KOPT-K1 (cell line): Measurements from ENCODE around the gene MCRIP2.

Experiments used
- H3K27ac ChIP-seq: fragments of 200-600 bp; sonication (generic); 2 replicates; pipeline ENCODE4 v1.5.1; 2016; ENCODE audit warnings: antibody characterized with exemption, mild to moderate bottlenecking, low read depth, low read length; ENCODE audit not compliant: poor library complexity, severe bottlenecking
- H3K36me3 ChIP-seq: fragments of 200-600 bp; sonication (generic); 2 replicates; pipeline ENCODE4 v1.5.1; 2017; ENCODE audit warnings: antibody characterized with exemption, mild to moderate bottlenecking, low read length, moderate library complexity; ENCODE audit not compliant: insufficient read depth
- H3K9me3 ChIP-seq: fragments of 200-600 bp; sonication (generic); 2 replicates; pipeline ENCODE4 v1.5.1; 2017; ENCODE audit warnings: antibody characterized with exemption, low read length, mild to moderate bottlenecking; ENCODE audit not compliant: insufficient read depth, poor library complexity, severe bottlenecking

The MCRIP2 gene

DNA sequence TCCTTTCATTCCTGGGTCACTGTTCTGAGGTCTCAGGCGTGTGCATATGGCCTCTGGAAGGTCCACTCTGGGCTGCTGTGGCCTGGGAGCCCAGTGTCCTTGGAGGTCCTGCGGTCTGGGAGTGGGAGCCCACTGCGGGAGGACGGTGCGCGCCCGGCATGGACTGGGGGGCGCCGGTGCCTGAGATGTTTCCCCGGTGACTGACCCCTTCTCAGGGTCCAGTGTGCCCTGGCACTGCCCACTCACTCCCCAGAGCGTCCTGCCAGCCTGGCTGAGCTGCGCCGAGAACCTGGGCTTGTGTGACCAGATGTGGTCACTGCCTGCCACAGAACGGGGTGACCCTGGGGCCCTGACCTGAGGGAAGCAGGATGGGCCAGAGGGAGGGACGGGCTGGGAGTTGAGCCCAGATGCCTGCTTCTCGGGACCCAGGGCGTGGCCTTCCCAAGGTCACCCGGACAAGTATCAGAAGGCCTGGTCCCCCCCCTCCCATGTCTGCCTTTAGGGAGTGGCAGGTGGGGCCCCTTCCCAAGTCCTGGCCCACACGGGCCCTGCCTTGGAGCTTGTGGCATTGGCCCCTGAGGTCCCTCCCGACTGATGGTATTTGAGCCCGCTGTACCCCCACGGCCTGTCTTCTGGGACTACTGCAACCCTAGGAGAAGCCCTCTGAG lies 32.7 kb downstream of the MCRIP2 start:
- Histone ChIP-seq H3K36me3 (peaks cover 65% of the 10 kb centered on the region), H3K9me3 (no peaks in the 10 kb centered on the region), H3K27ac (no peak overlapping the region)

- H3K27ac ChIP-seq: no peak within 1 kb of the TSS
- H3K36me3 ChIP-seq: peaks cover 56% of the 10 kb centered on the region
- H3K9me3 ChIP-seq: no peaks in the 10 kb centered on the region
Measured at GRCh38 chr16:674968-675883, 33.6 kb downstream of the MCRIP2 start, which contains the start of gene RHBDL1. TSS of gene RHBDL1 (plus strand) at chr16:675671. CDS start at chr16:675791, 120 bp downstream.

DNA sequence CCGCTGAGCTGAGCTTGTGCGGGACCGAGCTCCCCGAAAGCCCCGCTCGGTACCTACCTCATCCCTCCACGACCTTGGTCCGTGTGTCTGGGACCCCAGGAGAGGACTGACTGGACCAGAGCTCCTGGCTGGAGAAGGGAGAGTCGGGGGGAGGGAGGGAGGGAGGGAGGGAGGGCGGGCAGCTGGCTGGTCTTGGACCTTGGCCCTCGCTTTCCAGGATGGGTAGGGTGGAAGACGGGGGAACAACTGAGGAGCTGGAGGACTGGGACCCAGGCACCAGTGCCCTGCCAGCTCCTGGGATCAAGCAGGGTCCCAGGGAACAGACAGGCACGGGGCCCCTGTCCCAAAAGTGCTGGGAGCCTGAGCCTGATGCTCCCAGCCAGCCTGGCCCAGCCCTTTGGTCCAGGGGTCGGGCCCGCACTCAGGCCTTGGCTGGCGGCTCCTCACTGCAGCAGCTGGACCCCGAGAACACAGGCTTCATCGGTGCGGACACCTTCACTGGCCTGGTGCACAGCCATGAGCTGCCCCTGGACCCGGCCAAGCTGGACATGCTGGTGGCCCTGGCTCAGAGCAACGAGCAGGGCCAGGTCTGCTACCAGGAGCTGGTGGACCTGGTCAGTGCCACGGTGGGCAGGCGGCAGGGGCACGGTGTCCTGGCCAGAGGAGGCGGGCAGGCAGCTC lies 34.4 kb downstream of the MCRIP2 start:
- no peak overlapping the region for H3K27ac ChIP-seq

GRCh38 chr16:676565-676902 lies 34.9 kb downstream of the MCRIP2 start:
- Histone ChIP-seq H3K9me3 (no peaks in the 10 kb centered on the region), H3K27ac (no peak overlapping the region), H3K36me3 (peaks cover 46% of the 10 kb centered on the region)

More for the DNA sequence above, 34.4 kb downstream of the MCRIP2 start:
- H3K36me3 ChIP-seq: peaks cover 48% of the 10 kb centered on the region
- no peaks in the 10 kb centered on the region for H3K9me3 ChIP-seq

DNA sequence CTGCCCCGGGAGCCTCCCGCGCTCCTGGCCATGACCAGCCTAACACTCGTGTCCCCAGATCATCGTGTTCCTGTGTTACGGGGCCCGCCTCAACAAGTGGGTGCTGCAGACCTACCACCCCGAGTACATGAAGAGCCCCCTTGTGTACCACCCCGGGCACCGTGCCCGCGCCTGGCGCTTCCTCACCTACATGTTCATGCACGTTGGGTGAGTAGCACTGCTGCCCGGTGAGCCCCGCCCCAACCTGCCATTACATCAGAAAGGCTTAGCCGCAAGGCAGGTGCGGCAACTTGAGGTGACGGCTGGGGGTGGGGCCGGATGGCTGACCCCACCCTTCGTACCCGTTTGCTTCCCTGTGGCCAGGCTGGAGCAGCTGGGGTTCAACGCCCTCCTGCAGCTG lies 35.3 kb downstream of the MCRIP2 start:
- Histone ChIP-seq H3K27ac (no peak overlapping the region), H3K36me3 (peaks cover 46% of the 10 kb centered on the region), H3K9me3 (no peaks in the 10 kb centered on the region)

DNA sequence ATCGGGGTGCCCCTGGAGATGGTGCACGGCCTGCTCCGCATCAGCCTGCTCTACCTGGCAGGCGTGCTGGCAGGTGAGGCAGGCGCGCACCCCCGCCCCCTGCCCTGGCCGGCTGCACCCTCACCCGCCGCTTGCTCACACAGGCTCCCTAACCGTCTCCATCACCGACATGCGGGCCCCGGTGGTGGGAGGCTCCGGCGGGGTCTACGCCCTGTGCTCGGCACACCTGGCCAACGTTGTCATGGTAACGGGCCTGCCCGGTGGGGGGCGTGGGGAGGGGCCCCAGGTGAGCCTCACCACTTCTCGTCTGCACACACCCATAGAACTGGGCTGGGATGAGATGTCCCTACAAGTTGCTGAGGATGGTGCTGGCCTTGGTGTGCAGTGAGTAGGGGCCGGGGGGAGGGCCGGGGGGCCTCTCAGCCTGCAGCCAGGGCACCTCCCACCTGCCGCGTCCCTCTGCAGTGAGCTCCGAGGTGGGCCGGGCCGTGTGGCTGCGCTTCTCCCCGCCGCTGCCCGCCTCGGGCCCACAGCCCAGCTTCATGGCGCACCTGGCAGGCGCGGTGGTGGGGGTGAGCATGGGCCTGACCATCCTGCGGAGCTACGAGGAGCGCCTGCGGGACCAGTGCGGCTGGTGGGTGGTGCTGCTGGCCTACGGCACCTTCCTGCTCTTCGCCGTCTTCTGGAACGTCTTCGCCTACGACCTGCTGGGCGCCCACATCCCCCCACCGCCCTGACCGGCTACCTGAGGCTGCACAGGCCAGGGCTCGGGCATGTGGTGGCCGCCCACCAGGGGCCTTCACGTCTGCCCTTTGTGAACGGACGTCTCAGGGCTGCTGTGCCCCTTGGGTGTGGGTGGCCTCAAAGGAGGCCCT lies 35.9 kb downstream of the MCRIP2 start:
- H3K27ac ChIP-seq: no peak overlapping the region
- H3K9me3 ChIP-seq: no peaks in the 10 kb centered on the region
- peaks cover 46% of the 10 kb centered on the region for H3K36me3 ChIP-seq

GRCh38 chr16:678209-678857 lies 36.7 kb downstream of the MCRIP2 start:
- no peak overlapping the region for H3K27ac ChIP-seq
- H3K9me3 ChIP-seq: no peaks in the 10 kb centered on the region
- H3K36me3 ChIP-seq: peaks cover 46% of the 10 kb centered on the region

DNA sequence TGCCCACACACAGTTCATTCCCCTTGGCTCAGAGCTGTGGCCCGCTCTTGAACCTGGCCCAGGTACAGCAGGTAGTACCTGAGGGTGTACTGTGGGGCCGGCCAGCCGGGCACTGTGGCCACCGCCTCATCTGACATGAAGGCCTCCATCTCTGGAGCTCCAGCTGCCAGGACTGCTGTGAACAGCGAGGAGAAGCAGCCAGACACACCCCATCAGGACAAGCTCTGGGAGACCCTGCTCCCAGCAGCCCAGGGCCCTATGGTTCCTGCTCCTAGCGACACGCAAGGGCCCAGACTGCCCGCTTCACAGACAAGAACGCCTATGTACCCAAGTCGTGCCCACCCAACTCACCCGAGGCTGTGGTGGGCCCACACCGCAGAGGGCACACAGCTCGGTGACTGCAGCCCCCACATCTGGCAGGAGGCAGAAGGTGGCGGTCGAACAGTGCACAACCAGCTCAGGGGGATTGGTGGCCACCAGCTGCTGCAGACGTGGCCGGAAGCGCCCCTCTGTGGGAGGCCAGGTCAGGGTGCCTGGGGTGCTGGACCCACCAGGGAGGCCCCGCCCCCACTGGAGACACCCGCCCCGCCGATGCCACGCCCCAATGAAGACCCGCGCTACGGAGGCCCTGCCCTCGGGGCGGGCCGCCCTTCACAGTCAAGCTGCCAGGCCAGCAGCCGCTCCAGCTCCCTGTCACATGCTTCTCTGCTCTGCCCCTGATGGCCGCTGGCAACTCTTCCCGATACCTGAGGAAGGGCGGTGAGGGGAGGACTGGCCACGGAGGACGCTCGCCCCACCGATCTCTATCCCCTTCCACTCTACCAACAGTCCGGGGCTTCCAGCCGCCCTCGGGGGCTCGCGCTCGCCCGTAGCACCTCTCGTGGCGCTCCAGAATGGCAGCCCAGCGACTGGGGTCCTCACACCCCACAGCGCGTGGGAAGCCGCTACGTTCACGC lies 37.5 kb downstream of the MCRIP2 start:
- H3K36me3 ChIP-seq: peaks cover 39% of the 10 kb centered on the region
- no peaks in the 10 kb centered on the region for H3K9me3 ChIP-seq
- H3K27ac ChIP-seq: no peak overlapping the region

- Histone ChIP-seq H3K27ac (peak within 1 kb of the TSS; percentile 72), H3K36me3 (peaks cover 30% of the 10 kb centered on the region), H3K9me3 (no peaks in the 10 kb centered on the region)
Measured at GRCh38 chr16:679814-680624, 38.4 kb downstream of the MCRIP2 start, which contains the start of gene STUB1. TSS of gene STUB1 (plus strand) at chr16:680410. CDS start at chr16:680526, 116 bp downstream.

GRCh38 chr16:680625-680945 lies 39.0 kb downstream of the MCRIP2 start:
- Histone ChIP-seq H3K27ac (peak overlapping the region; percentile 72), H3K9me3 (no peaks in the 10 kb centered on the region), H3K36me3 (peaks cover 35% of the 10 kb centered on the region)

GRCh38 chr16:680967-681745 lies 39.5 kb downstream of the MCRIP2 start:
- peak overlapping the region; percentile 72 for H3K27ac ChIP-seq
- H3K9me3 ChIP-seq: no peaks in the 10 kb centered on the region
- H3K36me3 ChIP-seq: peaks cover 41% of the 10 kb centered on the region

DNA sequence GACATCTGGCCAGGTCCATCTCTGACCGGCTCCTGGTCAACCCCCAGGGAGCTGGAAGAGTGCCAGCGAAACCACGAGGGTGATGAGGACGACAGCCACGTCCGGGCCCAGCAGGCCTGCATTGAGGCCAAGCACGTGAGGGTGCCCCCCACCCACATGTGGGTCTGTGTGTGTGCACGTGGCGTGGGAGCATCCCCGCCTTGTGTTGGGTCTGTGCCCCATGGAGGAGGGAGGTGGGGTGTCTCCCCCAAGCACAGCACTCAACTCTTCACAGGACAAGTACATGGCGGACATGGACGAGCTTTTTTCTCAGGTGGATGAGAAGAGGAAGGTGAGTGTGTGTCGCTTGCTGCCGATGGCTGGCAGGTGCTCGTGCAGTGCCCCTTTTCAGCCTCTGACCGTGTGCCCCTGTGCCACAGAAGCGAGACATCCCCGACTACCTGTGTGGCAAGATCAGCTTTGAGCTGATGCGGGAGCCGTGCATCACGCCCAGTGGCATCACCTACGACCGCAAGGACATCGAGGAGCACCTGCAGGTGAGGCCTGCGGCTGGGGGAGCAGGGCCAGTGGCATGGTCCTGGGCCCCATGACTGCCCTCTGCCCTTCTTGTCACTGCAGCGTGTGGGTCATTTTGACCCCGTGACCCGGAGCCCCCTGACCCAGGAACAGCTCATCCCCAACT lies 40.3 kb downstream of the MCRIP2 start:
- H3K27ac ChIP-seq: no peak overlapping the region

More for the DNA sequence above, 40.3 kb downstream of the MCRIP2 start:
- H3K36me3 ChIP-seq: peaks cover 45% of the 10 kb centered on the region
- no peaks in the 10 kb centered on the region for H3K9me3 ChIP-seq
